GM12865 (cell line): ENCODE measurements around the gene CPZ.

ENCODE experiments used
- DNase-seq: peaks from one replicate; pipeline ENCODE4 v3.0.0; 2010; ENCODE audit warnings: low read depth
- H3K4me3 ChIP-seq: 2 replicates; pipeline ENCODE4 v1.5.1; 2011; ENCODE audit warnings: mild to moderate bottlenecking, low read depth, low read length, control low read depth
- TF ChIP-seq, protein P1 (sequence below): IDR thresholded peaks from 2 replicates; pipeline ENCODE4 v1.5.1; 2011; ENCODE audit warnings: low read length, control low read depth, low read depth, inconsistent platforms; ENCODE audit not compliant: insufficient read depth; ENCODE audit errors: missing control alignments

The CPZ gene

DNA sequence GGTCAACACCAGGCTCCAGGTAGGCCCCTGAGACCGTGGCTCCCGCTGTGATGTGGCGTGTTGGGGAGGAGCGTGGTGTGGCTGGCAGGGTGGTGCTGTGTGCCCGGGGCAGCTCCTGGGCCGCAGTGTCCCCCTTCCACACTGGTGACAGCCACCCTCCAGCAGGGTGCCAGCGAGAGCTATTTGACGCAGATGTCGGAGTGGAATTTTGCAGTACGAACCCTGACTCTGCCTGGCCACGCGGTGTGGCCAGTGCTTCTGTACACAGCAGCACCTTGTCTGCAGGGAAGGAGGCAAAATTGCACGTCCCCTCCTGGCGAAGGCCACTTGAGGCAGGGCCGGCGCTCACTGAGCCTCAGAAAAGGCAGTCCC, 53.2 kb downstream of the CPZ start:
- no peak overlapping the region for H3K4me3 ChIP-seq
- no peak for DNase-seq
- TF ChIP-seq, protein P1, sequence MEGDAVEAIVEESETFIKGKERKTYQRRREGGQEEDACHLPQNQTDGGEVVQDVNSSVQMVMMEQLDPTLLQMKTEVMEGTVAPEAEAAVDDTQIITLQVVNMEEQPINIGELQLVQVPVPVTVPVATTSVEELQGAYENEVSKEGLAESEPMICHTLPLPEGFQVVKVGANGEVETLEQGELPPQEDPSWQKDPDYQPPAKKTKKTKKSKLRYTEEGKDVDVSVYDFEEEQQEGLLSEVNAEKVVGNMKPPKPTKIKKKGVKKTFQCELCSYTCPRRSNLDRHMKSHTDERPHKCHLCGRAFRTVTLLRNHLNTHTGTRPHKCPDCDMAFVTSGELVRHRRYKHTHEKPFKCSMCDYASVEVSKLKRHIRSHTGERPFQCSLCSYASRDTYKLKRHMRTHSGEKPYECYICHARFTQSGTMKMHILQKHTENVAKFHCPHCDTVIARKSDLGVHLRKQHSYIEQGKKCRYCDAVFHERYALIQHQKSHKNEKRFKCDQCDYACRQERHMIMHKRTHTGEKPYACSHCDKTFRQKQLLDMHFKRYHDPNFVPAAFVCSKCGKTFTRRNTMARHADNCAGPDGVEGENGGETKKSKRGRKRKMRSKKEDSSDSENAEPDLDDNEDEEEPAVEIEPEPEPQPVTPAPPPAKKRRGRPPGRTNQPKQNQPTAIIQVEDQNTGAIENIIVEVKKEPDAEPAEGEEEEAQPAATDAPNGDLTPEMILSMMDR: no peak

DNA sequence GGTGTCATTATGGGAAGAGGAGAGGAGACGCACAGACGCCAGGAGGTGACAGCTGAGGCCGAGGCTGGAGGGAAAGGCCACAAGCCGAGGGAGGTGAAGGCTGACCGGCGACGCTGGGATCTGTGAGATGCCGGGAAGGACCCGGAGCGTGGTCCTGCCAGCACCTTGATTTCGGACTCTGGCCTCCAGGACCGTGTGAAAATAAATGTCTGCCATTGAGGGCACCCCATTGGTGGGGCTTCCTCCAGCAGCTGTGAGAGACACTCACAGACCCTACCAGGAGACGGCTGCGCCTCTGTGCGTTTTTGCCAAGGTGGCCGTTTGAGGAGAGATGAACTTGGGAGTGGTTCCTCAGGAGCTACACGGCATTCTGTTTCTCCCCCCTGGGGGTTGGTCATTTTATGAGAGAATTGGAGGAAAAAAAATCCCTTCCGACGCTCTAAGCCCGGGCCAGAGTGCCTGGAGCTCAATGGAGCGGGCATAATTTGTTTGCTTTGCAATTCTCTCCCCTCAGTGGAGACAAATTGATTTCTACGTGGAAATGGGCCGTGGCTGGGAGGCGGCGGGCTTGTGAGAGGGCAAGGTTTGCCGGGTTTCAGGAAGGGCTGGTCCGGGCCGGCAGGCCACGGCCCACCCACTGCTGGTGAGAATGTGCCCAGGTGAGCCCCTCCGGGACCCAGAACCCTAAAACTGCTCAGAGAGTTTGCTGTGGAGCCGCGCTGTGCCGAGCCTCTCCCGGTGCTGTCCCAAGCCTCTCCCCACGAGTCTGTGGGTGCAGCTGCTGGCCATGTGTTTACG, 53.9 kb downstream of the CPZ start:
- no peak for DNase-seq
- TF ChIP-seq, protein P1: no peak
- no peak overlapping the region for H3K4me3 ChIP-seq

DNA sequence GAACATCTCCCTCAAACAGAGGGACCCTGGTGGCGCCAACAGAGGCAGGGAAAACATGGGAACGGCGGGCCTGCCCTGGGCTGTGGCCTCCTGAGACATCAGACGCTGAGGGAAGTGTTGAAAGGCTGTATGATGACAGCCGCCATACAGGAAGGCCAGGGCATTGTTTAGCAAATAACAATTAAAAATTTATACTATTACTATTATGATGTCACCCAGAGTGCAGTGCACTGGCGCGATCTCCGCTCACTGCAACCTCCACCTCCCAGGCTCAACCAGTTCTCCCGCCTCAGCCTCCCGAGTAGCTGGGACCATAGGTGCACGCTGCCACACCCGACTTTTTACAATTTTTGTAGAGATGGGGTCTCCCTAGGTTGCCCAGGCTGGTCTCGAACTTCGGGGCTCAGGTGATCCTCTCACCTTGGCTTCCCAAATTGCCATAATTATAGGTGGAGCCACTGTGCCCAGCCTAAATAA, 54.6 kb downstream of the CPZ start:
- TF ChIP-seq, protein P1: no peak
- DNase-seq: no peak
- H3K4me3 ChIP-seq: no peak overlapping the region

- TF ChIP-seq, protein P1: no peak
- no peak overlapping the region for H3K4me3 ChIP-seq
- DNase-seq: no peak
Measured at GRCh38 chr4:8647626-8648025, 55.1 kb downstream of the CPZ start.

- no peak for DNase-seq
- no peak overlapping the region for H3K4me3 ChIP-seq
- TF ChIP-seq, protein P1: no peak
Measured at GRCh38 chr4:8648296-8648695, 55.7 kb downstream of the CPZ start.

GRCh38 chr4:8648816-8649630, 56.5 kb downstream of the CPZ start:
- no peak overlapping the region for H3K4me3 ChIP-seq
- DNase-seq: no peak
- TF ChIP-seq, protein P1: no peak
